Measurements from ENCODE around the gene TRAPPC5. TPM values are rescaled to one million over a fixed set of nuclear protein-coding genes. Genes with fewer than 3 reads are reported as not detected.

Gene TRAPPC5
- total and polyA plus RNA-seq, 4 donors: 29.8 to 224 (median 125) TPM

- Histone ChIP-seq H3K36me3 (ENCODE audit: control insufficient read depth in 4 of 4, insufficient read depth in 4 of 4, low read length in 4 of 4) (peaks cover 0 to 10% (median 3%) of the 10 kb centered on the region in 4 donors), H3K9me3 (ENCODE audit: control insufficient read depth in 4 of 4, insufficient read depth in 3 of 4, low read length in 3 of 4) (peaks cover 0 to 2% (median 0%) of the 10 kb centered on the region in 4 donors), H3K27ac (ENCODE audit: low read depth in 1 of 2, low read length in 1 of 2) (no peak overlapping the region), H3K4me1 (ENCODE audit: control insufficient read depth in 5 of 5, insufficient read depth in 5 of 5, low read length in 5 of 5) (peaks cover 0 to 16% (median 0%) of the 10 kb centered on the region in 5 donors), H3K27me3 (ENCODE audit: control insufficient read depth in 3 of 3, insufficient read depth in 3 of 3, low read length in 2 of 3) (peaks cover 0 to 3% (median 0%) of the 10 kb centered on the region in 3 donors), H3K9ac (ENCODE audit: insufficient read depth in 1 of 2, low read length in 2 of 2) (no peak overlapping the region), H3K4me3 (no peak overlapping the region)
- ATAC-seq (ENCODE audit: insufficient read depth, low FRiP score): no peak
- DNase-seq: no peak
- 93 to 96% methylated on average over 13 of the region's 13 CpGs for WGBS, 2 donors
- TF ChIP-seq CTCF (IDR thresholded peaks at IDR 0.05; ENCODE audit: control extremely low read depth, extremely low read depth): no peak
Observed at GRCh38 chr19:7639863-7640348, 40.7 kb upstream of the TRAPPC5 start.

GRCh38 chr19:7640803-7641202 is 39.8 kb upstream of the TRAPPC5 start:
- WGBS, 2 donors: 93 to 96% methylated on average over 11 of the region's 11 CpGs
- H3K9me3 ChIP-seq (ENCODE audit: control insufficient read depth in 4 of 4, insufficient read depth in 3 of 4, low read length in 3 of 4): peaks cover 0 to 2% (median 0%) of the 10 kb centered on the region in 4 donors
- DNase-seq: no peak
- H3K4me3 ChIP-seq: no peak overlapping the region
- no peak overlapping the region for H3K27ac ChIP-seq (ENCODE audit: low read depth in 1 of 2, low read length in 1 of 2)
- no peak overlapping the region for H3K9ac ChIP-seq (ENCODE audit: insufficient read depth in 1 of 2, low read length in 2 of 2)
- H3K36me3 ChIP-seq (ENCODE audit: control insufficient read depth in 4 of 4, insufficient read depth in 4 of 4, low read length in 4 of 4): peaks cover 0 to 12% (median 3%) of the 10 kb centered on the region in 4 donors
- H3K27me3 ChIP-seq (ENCODE audit: control insufficient read depth in 3 of 3, insufficient read depth in 3 of 3, low read length in 2 of 3): peaks cover 0 to 3% (median 0%) of the 10 kb centered on the region in 3 donors
- no peak for TF ChIP-seq CTCF (IDR thresholded peaks at IDR 0.05; ENCODE audit: control extremely low read depth, extremely low read depth)
- ATAC-seq (ENCODE audit: insufficient read depth, low FRiP score): no peak
- peaks cover 0 to 16% (median 0%) of the 10 kb centered on the region in 5 donors for H3K4me1 ChIP-seq (ENCODE audit: control insufficient read depth in 5 of 5, insufficient read depth in 5 of 5, low read length in 5 of 5)

DNA sequence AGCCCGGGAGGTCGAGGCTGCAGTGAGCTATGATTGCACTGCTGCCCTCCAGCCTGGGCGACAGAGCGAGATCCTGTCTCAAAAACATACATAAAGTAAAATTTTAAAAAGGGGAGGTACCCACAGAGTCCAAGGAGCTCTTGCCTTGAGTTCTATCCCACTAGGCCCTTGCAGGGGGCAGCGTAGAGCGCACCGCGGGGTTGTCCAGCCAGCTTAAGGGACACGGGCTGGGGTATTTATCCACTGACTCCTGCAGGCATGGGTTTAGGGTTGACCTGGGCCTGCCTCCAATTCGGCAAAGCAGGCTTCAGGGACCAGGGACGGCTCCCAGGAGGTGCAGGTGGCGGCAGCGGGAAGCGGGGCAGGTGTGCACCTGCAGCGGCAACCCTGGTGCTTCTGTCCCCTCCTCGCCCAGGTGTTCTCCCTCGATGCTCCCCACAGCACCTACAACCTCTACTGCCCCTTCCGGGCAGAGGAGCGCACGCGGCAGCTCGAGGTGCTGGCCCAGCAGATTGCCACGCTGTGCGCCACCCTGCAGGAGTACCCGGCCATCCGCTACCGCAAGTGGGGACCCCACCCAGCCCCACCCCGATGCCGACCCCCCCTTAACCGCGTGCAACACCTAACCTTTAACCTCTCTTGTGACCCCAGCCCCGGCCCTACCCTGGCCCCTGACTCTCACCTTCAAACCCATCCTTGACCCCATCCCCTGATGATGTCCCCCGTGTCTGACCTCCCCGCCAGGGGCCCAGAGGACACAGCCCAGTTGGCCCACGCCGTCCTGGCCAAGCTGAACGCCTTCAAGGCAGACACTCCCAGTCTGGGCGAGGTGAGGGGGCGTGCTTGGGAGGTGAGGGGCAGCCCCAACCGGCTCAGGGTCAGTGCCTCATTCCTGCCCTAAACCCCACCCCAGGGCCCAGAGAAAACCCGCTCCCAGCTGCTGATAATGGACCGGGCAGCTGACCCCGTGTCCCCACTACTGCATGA is 39.0 kb upstream of the TRAPPC5 start:
- Histone ChIP-seq H3K4me1 (ENCODE audit: control insufficient read depth in 5 of 5, insufficient read depth in 5 of 5, low read length in 5 of 5) (peaks cover 0 to 13% (median 0%) of the 10 kb centered on the region in 5 donors), H3K27me3 (ENCODE audit: control insufficient read depth in 3 of 3, insufficient read depth in 3 of 3, low read length in 2 of 3) (no peaks in the 10 kb centered on the region), H3K9me3 (ENCODE audit: control insufficient read depth in 4 of 4, insufficient read depth in 3 of 4, low read length in 3 of 4) (peaks cover 0 to 2% (median 0%) of the 10 kb centered on the region in 4 donors), H3K27ac (ENCODE audit: low read depth in 1 of 2, low read length in 1 of 2) (no peak overlapping the region), H3K9ac (ENCODE audit: insufficient read depth in 1 of 2, low read length in 2 of 2) (no peak overlapping the region), H3K36me3 (ENCODE audit: control insufficient read depth in 4 of 4, insufficient read depth in 4 of 4, low read length in 4 of 4) (peaks cover 0 to 14% (median 3%) of the 10 kb centered on the region in 4 donors), H3K4me3 (no peak overlapping the region)
- no peak for DNase-seq
- no peak for ATAC-seq (ENCODE audit: insufficient read depth, low FRiP score)
- no peak for TF ChIP-seq CTCF (IDR thresholded peaks at IDR 0.05; ENCODE audit: control extremely low read depth, extremely low read depth)
- 90 to 91% methylated on average over 43 of the region's 43 CpGs for WGBS, 2 donors

Data from lung (tissue), 12 donors.